K562 (cell line): ENCODE measurements around the gene PFKL. TPM values are rescaled to one million over a fixed set of nuclear protein-coding genes. Genes with fewer than 3 reads are reported as not detected.

Experiments
- ATAC-seq: fragments of 200-7000 bp; cut with Tn5 transposase; 3 replicates; pipeline ENCODE4 v1.9.1; 2020; ENCODE audit warnings: moderate library complexity
- BruUV-seq: library from RNA; stranded (reverse); fragments of 400-500 nt; replicated peaks from 2 replicates; lab custom pipeline; 2021; lab: Mats Ljungman, UMichigan
- CTCF ChIA-PET: fragments of 300-600 bp; formaldehyde crosslinking; extraction: SDS; loops from one replicate; lab custom pipeline; 2021; ENCODE audit warnings: low intra/inter-chr PET ratio; lab: Yijun Ruan, JAX
- POLR2A ChIA-PET: fragments of 300-600, 350-650 bp; sonication (Branson Sonifier 250); formaldehyde crosslinking; extraction: SDS; loops from one replicate; lab custom pipeline; 2021; ENCODE audit warnings: antibody characterized with exemption, inconsistent platforms; lab: Yijun Ruan, JAX
- DNase-seq, 4 experiments: peaks; one replicate each; pipeline versions ENCODE4 v3.0.0 to v3.0.0-alpha.2; 2011 to 2018; ENCODE audit warnings: low spot score in 3 of 4, mixed read lengths in 3 of 4; ENCODE audit errors: extremely low read depth in 1 of 4
- FAIRE-seq: peaks from 2 replicates; lab custom pipeline; 2011; peaks lifted over from hg19 to GRCh38; lab: Jason Lieb, UNC
- H2AFZ ChIP-seq: 2 replicates; pipeline ENCODE4 v1.6.0; 2011; ENCODE audit warnings: low read depth, low read length, control low read depth, inconsistent platforms
- H3K27ac ChIP-seq: fragments of 200-600 bp; 3 replicates; pipeline ENCODE4 v1.8.0; 2011; ENCODE audit warnings: low read depth, mild to moderate bottlenecking, control low read depth, inconsistent platforms, low read length, moderate library complexity, mixed read lengths; ENCODE audit errors: extremely low read depth
- H3K27me3 ChIP-seq, 2 experiments: fragments of 300-600 bp in 1 of 2; 2 replicates in 1 of 2; 3 replicates in 1 of 2; pipeline versions ENCODE4 v1.6.0 to v1.8.0; 2011; ENCODE audit warnings: inconsistent platforms in 2 of 2, low read length in 2 of 2, mild to moderate bottlenecking in 1 of 2, mixed read lengths in 1 of 2, moderate library complexity in 1 of 2; ENCODE audit not compliant: control insufficient read depth in 2 of 2, insufficient read depth in 2 of 2
- H3K36me3 ChIP-seq: fragments of 300-600 bp; 3 replicates; pipeline ENCODE4 v1.8.0; 2011; ENCODE audit warnings: mild to moderate bottlenecking, low read length, inconsistent platforms; ENCODE audit not compliant: control insufficient read depth, insufficient read depth
- H3K4me1 ChIP-seq, 2 experiments: fragments of 200-600 bp in 1 of 2; replicated peaks in 1 of 2; 2 replicates in 1 of 2; 3 replicates in 1 of 2; pipeline versions ENCODE4 v1.5.1 to v1.8.0; 2011; ENCODE audit warnings: inconsistent platforms in 2 of 2, low read length in 2 of 2, mild to moderate bottlenecking in 1 of 2, mixed read lengths in 1 of 2, moderate library complexity in 1 of 2; ENCODE audit not compliant: control insufficient read depth in 2 of 2, insufficient read depth in 2 of 2
- H3K4me2 ChIP-seq: 2 replicates; pipeline ENCODE4 v1.6.1; 2011; ENCODE audit warnings: low read length, control low read depth, inconsistent platforms, mixed read lengths; ENCODE audit not compliant: insufficient read depth
- H3K4me3 ChIP-seq: fragments of 200-600 bp; sonication (generic), shearing (Covaris generic); 2 replicates; pipeline ENCODE4 v1.5.1; 2016; ENCODE audit warnings: control low read depth, inconsistent platforms
- H3K79me2 ChIP-seq: fragments of 200-600 bp; 3 replicates; pipeline ENCODE4 v1.8.0; 2011; ENCODE audit warnings: low read length, inconsistent platforms; ENCODE audit not compliant: control insufficient read depth, insufficient read depth
- H3K9ac ChIP-seq, 2 experiments: 2 replicates each; pipeline versions ENCODE4 v1.6.0 to v1.6.1; 2011; ENCODE audit warnings: low read depth in 2 of 2, low read length in 2 of 2, control low read depth in 1 of 2, inconsistent platforms in 1 of 2, mild to moderate bottlenecking in 1 of 2, mixed read lengths in 1 of 2; ENCODE audit not compliant: insufficient read depth in 1 of 2
- H3K9me1 ChIP-seq: one replicate; pipeline ENCODE4 v1.6.0; 2011; ENCODE audit warnings: inconsistent platforms, mild to moderate bottlenecking, low read length, moderate library complexity; ENCODE audit not compliant: control insufficient read depth, insufficient read depth
- H3K9me3 ChIP-seq: replicated peaks from 2 replicates; pipeline ENCODE4 v1.5.1; 2011; ENCODE audit warnings: low read depth, low read length, inconsistent platforms; ENCODE audit not compliant: control insufficient read depth, insufficient read depth
- H4K20me1 ChIP-seq: replicated peaks from 2 replicates; pipeline ENCODE4 v1.6.1; 2011; ENCODE audit warnings: low read length, inconsistent platforms, mixed read lengths; ENCODE audit not compliant: control insufficient read depth, insufficient read depth
- ARID1B ChIP-seq: fragments of 450-650 bp; IDR thresholded peaks from 2 replicates; pipeline ENCODE4 v1.6.1; 2016; ENCODE audit warnings: antibody characterized with exemption, mild to moderate bottlenecking, inconsistent platforms
- E2F3 ChIP-seq: fragments of 250-450 bp; sonication (Bioruptor Pico); IDR thresholded peaks from 2 replicates; pipeline ENCODE4 v1.4.0; 2020; ENCODE audit warnings: mild to moderate bottlenecking
- JUNB ChIP-seq: fragments of 450-650 bp; formaldehyde crosslinking; conservative IDR thresholded peaks from 2 replicates; pipeline ENCODE4 v1.4.0; 2020; ENCODE audit warnings: mild to moderate bottlenecking
- SRSF7 ChIP-seq: fragments of 200-400 bp; formaldehyde crosslinking; optimal IDR thresholded peaks from 2 replicates; pipeline ENCODE3; 2017; ENCODE audit warnings: mild to moderate bottlenecking, low read depth, low read length
- ZNF12 ChIP-seq: sonication (generic); formaldehyde crosslinking; IDR thresholded peaks from 2 replicates; pipeline ENCODE4 v1.4.0; 2020; ENCODE audit warnings: mild to moderate bottlenecking, missing genetic modification reagents
- WGBS: fragments of 100-300 bp; shearing (Covaris generic); methylation state at CpG from one replicate; pipeline ENCODE4 v1.1.6; 2016; ENCODE audit warnings: low coverage, mixed read lengths; ENCODE audit not compliant: insufficient coverage; ENCODE audit errors: missing lambda C conversion rate; 5-methylcytosine and 5-hydroxymethylcytosine counted together
- in situ Hi-C: fragments of 300-500 bp; cut with MboI; formaldehyde crosslinking; loops from 4 replicates; pipeline ENCODE4 v1.15.0; 2018; ENCODE audit warnings: inconsistent platforms, mixed read lengths
- intact Hi-C: fragments of 100-400 bp; cut with micrococcal nuclease; formaldehyde crosslinking; loops from 2 replicates; pipeline ENCODE4 v1.14.2; 2022
- polyA plus RNA-seq, 8 experiments: library from polyadenylated mRNA; depleted of rRNA in 4 of 8; stranded (reverse) in 5 of 8; unstranded in 3 of 8; fragments of >200 nt; fragmentation: Nextera tagmentation in 2 of 8; fragmentation: Illumina TruSeq in 1 of 8; extraction: Ambion mirVana in 2 of 8; extraction: Trizol in 1 of 8; gene quantifications; 2 replicates each; pipeline versions ENCODE4 v1.2.1 to v1.2.3, GENCODE V29; 2011 to 2014; ENCODE audit warnings: inconsistent platforms in 1 of 8, missing spikeins in 1 of 8
- total RNA-seq, 7 experiments: library from RNA; depleted of rRNA in 6 of 7; stranded (reverse); fragments of >200 nt in 6 of 7; fragmentation: Illumina TruSeq in 2 of 7; extraction: Trizol in 2 of 7; gene quantifications; 2 replicates each; pipeline versions ENCODE4 v1.2.1 to v1.2.3, GENCODE V29; 2011 to 2021; ENCODE audit warnings: low replicate concordance in 1 of 7
- TF ChIP-seq, protein P1 (sequence below): fragments of 450-650 bp; IDR thresholded peaks from 2 replicates; pipeline ENCODE4 v1.6.1; 2018; ENCODE audit warnings: mild to moderate bottlenecking, low read depth; ENCODE audit not compliant: partially characterized antibody

The PFKL gene
- total and polyA plus RNA-seq, 9 of the 15 experiments (the other 6 are each of a cell fraction or from before 2014, with no cell fraction given): 1.1 to 124 (median 45.6) TPM

GRCh38 chr21:44344541-44345183 is 44.8 kb downstream of the PFKL start:
- FAIRE-seq: no peak
- no TSS peak for BruUV-seq
- Histone ChIP-seq H3K9ac (no peak overlapping the region), H3K27me3 (peaks cover 37 to 51% of the 10 kb centered on the region in 2 experiments), H3K4me2 (no peak overlapping the region), H2AFZ (no peak overlapping the region), H3K4me1 (peaks cover 10 to 24% of the 10 kb centered on the region in 2 experiments; a peak in 4 of 5 replicates), H3K36me3 (no peaks in the 10 kb centered on the region), H4K20me1 (no peaks in the 10 kb centered on the region; the same call in 1 of the 2 replicates), H3K4me3 (no peak overlapping the region), H3K27ac (no peak overlapping the region), H3K9me3 (no peaks in the 10 kb centered on the region), H3K79me2 (no peaks in the 10 kb centered on the region), H3K9me1 (no peaks in the 10 kb centered on the region)
- TF ChIP-seq ZNF12 (CRISPR knock-in tag) (no peak), SRSF7 (no peak), ARID1B (no peak), E2F3 (CRISPR knock-in tag) (no peak), JUNB (no peak)
- TF ChIP-seq, protein P1, sequence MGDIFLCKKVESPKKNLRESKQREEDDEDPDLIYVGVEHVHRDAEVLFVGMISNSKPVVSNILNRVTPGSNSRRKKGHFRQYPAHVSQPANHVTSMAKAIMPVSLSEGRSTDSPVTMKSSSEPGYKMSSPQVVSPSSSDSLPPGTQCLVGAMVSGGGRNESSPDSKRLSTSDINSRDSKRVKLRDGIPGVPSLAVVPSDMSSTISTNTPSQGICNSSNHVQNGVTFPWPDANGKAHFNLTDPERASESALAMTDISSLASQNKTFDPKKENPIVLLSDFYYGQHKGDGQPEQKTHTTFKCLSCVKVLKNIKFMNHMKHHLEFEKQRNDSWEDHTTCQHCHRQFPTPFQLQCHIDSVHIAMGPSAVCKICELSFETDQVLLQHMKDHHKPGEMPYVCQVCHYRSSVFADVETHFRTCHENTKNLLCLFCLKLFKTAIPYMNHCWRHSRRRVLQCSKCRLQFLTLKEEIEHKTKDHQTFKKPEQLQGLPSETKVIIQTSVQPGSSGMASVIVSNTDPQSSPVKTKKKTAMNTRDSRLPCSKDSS: no peak
- CTCF ChIA-PET: interaction anchor here (0.7 kb wide), 1 partner anchor 543 kb away, joined by 7 read pairs; no protein-coding TSS in a partner anchor
- POLR2A ChIA-PET: interaction anchor here (1.6 to 1.7 kb wide), 2 partner anchors 9 to 19 kb away, joined by 5 read pairs; partner anchors contain the start of gene TRPM2
- no peak for ATAC-seq
- in situ Hi-C loops: no loop called here
- intact Hi-C loops: no loop called here
- DNase-seq: no peak
- WGBS: 6% methylated on average over 17 of the region's 17 CpGs
